Measurements from ENCODE around the gene S100A5. TPM values are rescaled to one million over a fixed set of nuclear protein-coding genes. Genes with fewer than 3 reads are reported as not detected.

S100A5 gene
- total RNA-seq, 1 donor from 2014 or later, result not detected

DNA sequence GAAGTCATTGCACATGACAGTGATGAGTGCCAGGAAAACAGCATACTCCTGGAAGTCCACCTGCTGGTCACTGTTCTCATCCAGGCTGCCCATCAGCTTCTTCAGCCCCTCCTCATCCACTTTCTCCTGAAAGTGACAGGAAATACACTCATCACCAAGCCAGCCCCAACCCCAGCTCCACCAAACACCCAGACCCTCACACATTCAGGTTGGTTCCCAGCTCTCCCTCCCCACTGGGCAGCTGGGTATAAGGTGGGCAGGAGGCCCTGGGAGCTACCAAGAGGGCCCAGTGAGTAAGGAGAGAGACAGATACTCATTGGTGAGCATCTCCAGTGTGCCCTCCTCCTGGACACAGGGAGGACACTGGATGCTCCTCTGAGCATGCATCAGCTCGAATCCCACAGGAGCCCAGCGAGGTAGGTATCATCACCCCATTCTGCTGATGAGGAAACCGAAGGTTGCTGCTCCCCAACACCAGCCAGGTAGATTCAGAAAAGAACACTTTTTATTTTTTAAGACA lies 20.8 kb upstream of the S100A5 start:
- Mint-ChIP-seq H3K27me3 (no peaks in the 10 kb centered on the region), H3K4me1 (ENCODE audit: low read depth) (peaks cover 8% of the 10 kb centered on the region), H3K27ac (no peak overlapping the region), H3K9me3 (ENCODE audit: low read depth) (no peaks in the 10 kb centered on the region), H3K4me3 (ENCODE audit: low read depth) (no peak overlapping the region), H3K36me3 (ENCODE audit: insufficient read depth) (no peaks in the 10 kb centered on the region)
- TF ChIP-seq, protein P1, sequence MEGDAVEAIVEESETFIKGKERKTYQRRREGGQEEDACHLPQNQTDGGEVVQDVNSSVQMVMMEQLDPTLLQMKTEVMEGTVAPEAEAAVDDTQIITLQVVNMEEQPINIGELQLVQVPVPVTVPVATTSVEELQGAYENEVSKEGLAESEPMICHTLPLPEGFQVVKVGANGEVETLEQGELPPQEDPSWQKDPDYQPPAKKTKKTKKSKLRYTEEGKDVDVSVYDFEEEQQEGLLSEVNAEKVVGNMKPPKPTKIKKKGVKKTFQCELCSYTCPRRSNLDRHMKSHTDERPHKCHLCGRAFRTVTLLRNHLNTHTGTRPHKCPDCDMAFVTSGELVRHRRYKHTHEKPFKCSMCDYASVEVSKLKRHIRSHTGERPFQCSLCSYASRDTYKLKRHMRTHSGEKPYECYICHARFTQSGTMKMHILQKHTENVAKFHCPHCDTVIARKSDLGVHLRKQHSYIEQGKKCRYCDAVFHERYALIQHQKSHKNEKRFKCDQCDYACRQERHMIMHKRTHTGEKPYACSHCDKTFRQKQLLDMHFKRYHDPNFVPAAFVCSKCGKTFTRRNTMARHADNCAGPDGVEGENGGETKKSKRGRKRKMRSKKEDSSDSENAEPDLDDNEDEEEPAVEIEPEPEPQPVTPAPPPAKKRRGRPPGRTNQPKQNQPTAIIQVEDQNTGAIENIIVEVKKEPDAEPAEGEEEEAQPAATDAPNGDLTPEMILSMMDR (IDR thresholded peaks at IDR 0.05; ENCODE audit: unreplicated experiment), result no peak
- no peak for DNase-seq (ENCODE audit: low spot score, unreplicated experiment)

DNA sequence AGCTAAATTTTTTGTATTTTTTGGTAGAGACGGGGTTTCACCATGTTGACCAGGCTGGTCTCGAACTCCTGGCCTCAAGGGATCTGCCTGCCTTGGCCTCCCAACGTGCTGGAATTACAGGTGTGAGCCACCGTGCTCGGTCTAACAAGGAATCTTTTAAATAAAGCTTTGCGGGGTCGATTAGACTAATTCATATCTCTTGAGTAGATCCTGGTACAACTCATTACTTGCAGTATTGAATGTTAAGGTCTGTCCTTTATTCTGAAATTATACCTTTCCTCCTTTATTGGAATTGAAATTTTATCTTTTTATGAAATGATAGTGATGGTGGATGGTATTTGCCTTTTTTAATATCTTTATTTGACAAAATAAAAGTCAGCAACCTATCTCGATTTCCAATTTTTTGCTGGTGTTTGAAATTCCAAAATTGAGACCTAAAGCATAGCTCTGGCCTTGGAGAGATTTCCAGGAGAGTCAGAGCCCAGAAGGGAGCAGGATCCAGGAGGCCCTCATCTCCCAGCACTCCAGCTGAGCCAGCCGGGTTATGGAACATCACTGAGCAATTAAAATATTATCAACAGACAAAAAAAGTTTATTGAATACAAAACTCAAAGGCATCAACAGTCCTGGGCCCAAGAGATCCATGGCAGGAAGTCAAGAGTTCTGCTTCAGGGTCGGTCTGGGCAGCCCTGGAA lies 20.2 kb upstream of the S100A5 start:
- no peak overlapping the region for H3K4me3 Mint-ChIP-seq (ENCODE audit: low read depth)
- H3K9me3 Mint-ChIP-seq (ENCODE audit: low read depth), result no peaks in the 10 kb centered on the region
- H3K36me3 Mint-ChIP-seq (ENCODE audit: insufficient read depth), result no peaks in the 10 kb centered on the region
- no peak for DNase-seq (ENCODE audit: low spot score, unreplicated experiment)
- H3K27me3 Mint-ChIP-seq, result no peaks in the 10 kb centered on the region
- peaks cover 5% of the 10 kb centered on the region for H3K4me1 Mint-ChIP-seq (ENCODE audit: low read depth)
- TF ChIP-seq, protein P1 (IDR thresholded peaks at IDR 0.05; ENCODE audit: unreplicated experiment), result no peak
- no peak overlapping the region for H3K27ac Mint-ChIP-seq

DNA sequence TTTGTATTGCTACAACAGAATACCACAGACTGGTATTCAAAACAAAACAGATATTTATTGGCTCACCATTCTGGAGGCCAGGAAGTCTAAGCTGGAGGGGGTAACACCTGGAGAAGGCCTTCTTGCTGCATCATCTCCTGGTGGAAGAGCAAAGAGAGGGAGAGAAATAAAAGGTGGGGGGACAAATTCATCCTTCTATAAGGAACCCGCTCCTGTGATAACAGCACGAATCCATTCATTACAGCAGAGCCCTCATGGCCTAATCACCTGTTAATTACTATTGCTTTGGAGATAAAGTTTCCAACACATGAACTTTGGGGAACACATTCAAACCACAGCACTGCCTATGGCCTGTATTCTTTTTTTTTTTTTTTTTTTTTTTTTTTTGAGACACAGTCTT lies 19.5 kb upstream of the S100A5 start:
- no peak for DNase-seq (ENCODE audit: low spot score, unreplicated experiment)
- H3K27ac Mint-ChIP-seq, result no peak overlapping the region
- peaks cover under 1% of the 10 kb centered on the region for H3K4me1 Mint-ChIP-seq (ENCODE audit: low read depth)
- H3K27me3 Mint-ChIP-seq, result no peaks in the 10 kb centered on the region
- no peaks in the 10 kb centered on the region for H3K9me3 Mint-ChIP-seq (ENCODE audit: low read depth)
- H3K36me3 Mint-ChIP-seq (ENCODE audit: insufficient read depth), result no peaks in the 10 kb centered on the region
- no peak overlapping the region for H3K4me3 Mint-ChIP-seq (ENCODE audit: low read depth)
- TF ChIP-seq, protein P1 (IDR thresholded peaks at IDR 0.05; ENCODE audit: unreplicated experiment), result no peak

DNA sequence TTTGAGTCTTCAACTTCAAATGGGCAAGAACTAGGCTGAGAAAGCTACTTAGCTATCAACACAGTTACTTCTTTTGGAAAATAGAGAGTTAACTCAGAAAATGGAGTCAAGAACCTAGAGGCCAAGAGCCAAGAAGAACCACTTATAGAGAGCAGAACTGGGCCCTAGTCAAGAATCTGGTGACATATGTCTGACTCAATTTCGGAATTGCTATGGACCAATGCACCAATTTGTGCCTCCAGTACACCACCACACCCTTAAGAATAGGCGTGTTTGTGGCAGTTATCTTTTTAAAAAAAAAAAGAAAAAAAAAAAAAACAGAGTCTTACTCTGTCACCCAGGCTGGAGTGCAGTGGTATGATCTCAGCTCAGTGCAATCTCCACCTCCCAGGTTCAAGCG lies 17.1 kb upstream of the S100A5 start:
- Mint-ChIP-seq H3K36me3 (ENCODE audit: insufficient read depth) (no peaks in the 10 kb centered on the region), H3K27me3 (no peaks in the 10 kb centered on the region), H3K27ac (no peak overlapping the region), H3K4me1 (ENCODE audit: low read depth) (no peaks in the 10 kb centered on the region), H3K4me3 (ENCODE audit: low read depth) (no peak overlapping the region), H3K9me3 (ENCODE audit: low read depth) (no peaks in the 10 kb centered on the region)
- DNase-seq (ENCODE audit: low spot score, unreplicated experiment), result no peak
- TF ChIP-seq, protein P1 (IDR thresholded peaks at IDR 0.05; ENCODE audit: unreplicated experiment), result no peak

DNA sequence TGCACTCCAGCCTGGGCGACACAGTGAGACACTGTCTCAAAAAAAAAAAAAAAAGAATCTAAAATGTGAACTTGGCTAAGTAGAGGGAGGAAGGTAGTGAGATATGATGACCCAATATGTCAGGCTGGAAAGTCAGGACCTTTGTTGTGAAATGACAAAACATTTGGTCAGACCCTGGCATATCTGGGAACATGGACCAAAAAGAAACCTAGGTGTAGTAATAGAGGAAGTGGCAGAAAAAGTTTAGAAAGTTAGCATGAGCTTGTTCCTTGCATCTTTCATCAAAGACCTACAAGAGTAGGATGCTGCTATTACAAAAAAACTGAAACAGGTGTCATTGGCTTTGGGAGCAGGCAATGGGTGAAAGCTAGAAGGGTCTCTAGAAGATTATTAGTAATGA lies 15.6 kb upstream of the S100A5 start:
- H3K4me3 Mint-ChIP-seq (ENCODE audit: low read depth), result no peak overlapping the region

More for the DNA sequence above, 15.6 kb upstream of the S100A5 start:
- TF ChIP-seq, protein P1 (IDR thresholded peaks at IDR 0.05; ENCODE audit: unreplicated experiment), result no peak
- Mint-ChIP-seq H3K36me3 (ENCODE audit: insufficient read depth) (no peaks in the 10 kb centered on the region), H3K27ac (no peak overlapping the region), H3K9me3 (ENCODE audit: low read depth) (no peaks in the 10 kb centered on the region), H3K4me1 (ENCODE audit: low read depth) (no peaks in the 10 kb centered on the region), H3K27me3 (no peaks in the 10 kb centered on the region)
- DNase-seq (ENCODE audit: low spot score, unreplicated experiment), result no peak

All from progenitor cell of endocrine pancreas (in vitro differentiated cells).